ENCODE measurements around the gene NOG. TPM values are rescaled to one million over a fixed set of nuclear protein-coding genes. Genes with fewer than 3 reads are reported as not detected.
A peak's percentile ranks its signal among the peaks of the same experiment; 100 is the strongest.

NOG gene
- total RNA-seq, 1 donor from 2014 or later = 32.8 TPM

DNA sequence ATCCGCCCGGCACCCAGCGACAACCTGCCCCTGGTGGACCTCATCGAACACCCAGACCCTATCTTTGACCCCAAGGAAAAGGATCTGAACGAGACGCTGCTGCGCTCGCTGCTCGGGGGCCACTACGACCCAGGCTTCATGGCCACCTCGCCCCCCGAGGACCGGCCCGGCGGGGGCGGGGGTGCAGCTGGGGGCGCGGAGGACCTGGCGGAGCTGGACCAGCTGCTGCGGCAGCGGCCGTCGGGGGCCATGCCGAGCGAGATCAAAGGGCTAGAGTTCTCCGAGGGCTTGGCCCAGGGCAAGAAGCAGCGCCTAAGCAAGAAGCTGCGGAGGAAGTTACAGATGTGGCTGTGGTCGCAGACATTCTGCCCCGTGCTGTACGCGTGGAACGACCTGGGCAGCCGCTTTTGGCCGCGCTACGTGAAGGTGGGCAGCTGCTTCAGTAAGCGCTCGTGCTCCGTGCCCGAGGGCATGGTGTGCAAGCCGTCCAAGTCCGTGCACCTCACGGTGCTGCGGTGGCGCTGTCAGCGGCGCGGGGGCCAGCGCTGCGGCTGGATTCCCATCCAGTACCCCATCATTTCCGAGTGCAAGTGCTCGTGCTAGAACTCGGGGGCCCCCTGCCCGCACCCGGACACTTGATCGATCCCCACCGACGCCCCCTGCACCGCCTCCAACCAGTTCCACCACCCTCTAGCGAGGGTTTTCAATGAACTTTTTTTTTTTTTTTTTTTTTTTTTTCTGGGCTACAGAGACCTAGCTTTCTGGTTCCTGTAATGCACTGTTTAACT is 1.0 kb downstream of the NOG start:
- Histone ChIP-seq H3K36me3 (ENCODE audit: control insufficient read depth, insufficient read depth, low read length) (no peaks in the 10 kb centered on the region), H3K27me3 (ENCODE audit: control insufficient read depth, insufficient read depth, low read length) (peaks cover 3% of the 10 kb centered on the region), H3K4me3 (ENCODE audit: low read depth, low read length) (peak overlapping the region; percentile 66)
- no peak for DNase-seq (ENCODE audit: low read depth)
- TF ChIP-seq, protein P1, sequence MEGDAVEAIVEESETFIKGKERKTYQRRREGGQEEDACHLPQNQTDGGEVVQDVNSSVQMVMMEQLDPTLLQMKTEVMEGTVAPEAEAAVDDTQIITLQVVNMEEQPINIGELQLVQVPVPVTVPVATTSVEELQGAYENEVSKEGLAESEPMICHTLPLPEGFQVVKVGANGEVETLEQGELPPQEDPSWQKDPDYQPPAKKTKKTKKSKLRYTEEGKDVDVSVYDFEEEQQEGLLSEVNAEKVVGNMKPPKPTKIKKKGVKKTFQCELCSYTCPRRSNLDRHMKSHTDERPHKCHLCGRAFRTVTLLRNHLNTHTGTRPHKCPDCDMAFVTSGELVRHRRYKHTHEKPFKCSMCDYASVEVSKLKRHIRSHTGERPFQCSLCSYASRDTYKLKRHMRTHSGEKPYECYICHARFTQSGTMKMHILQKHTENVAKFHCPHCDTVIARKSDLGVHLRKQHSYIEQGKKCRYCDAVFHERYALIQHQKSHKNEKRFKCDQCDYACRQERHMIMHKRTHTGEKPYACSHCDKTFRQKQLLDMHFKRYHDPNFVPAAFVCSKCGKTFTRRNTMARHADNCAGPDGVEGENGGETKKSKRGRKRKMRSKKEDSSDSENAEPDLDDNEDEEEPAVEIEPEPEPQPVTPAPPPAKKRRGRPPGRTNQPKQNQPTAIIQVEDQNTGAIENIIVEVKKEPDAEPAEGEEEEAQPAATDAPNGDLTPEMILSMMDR (IDR thresholded peaks at IDR 0.05; ENCODE audit: insufficient read depth, low read length, poor library complexity, severe bottlenecking) = peak; percentile 15

GRCh38 chr17:56595108-56595418 is 1.6 kb downstream of the NOG start:
- TF ChIP-seq, protein P1 (IDR thresholded peaks at IDR 0.05; ENCODE audit: insufficient read depth, low read length, poor library complexity, severe bottlenecking) = no peak
- Histone ChIP-seq H3K4me3 (ENCODE audit: low read depth, low read length) (peak overlapping the region; percentile 66), H3K36me3 (ENCODE audit: control insufficient read depth, insufficient read depth, low read length) (no peaks in the 10 kb centered on the region), H3K27me3 (ENCODE audit: control insufficient read depth, insufficient read depth, low read length) (peaks cover 3% of the 10 kb centered on the region)
- DNase-seq (ENCODE audit: low read depth) = no peak

GRCh38 chr17:56595831-56596690 is 2.6 kb downstream of the NOG start:
- H3K36me3 ChIP-seq (ENCODE audit: control insufficient read depth, insufficient read depth, low read length) = no peaks in the 10 kb centered on the region
- no peak for DNase-seq (ENCODE audit: low read depth)
- TF ChIP-seq, protein P1 (IDR thresholded peaks at IDR 0.05; ENCODE audit: insufficient read depth, low read length, poor library complexity, severe bottlenecking) = no peak
- peaks cover 3% of the 10 kb centered on the region for H3K27me3 ChIP-seq (ENCODE audit: control insufficient read depth, insufficient read depth, low read length)
- H3K4me3 ChIP-seq (ENCODE audit: low read depth, low read length) = peak overlapping the region; percentile 66

DNA sequence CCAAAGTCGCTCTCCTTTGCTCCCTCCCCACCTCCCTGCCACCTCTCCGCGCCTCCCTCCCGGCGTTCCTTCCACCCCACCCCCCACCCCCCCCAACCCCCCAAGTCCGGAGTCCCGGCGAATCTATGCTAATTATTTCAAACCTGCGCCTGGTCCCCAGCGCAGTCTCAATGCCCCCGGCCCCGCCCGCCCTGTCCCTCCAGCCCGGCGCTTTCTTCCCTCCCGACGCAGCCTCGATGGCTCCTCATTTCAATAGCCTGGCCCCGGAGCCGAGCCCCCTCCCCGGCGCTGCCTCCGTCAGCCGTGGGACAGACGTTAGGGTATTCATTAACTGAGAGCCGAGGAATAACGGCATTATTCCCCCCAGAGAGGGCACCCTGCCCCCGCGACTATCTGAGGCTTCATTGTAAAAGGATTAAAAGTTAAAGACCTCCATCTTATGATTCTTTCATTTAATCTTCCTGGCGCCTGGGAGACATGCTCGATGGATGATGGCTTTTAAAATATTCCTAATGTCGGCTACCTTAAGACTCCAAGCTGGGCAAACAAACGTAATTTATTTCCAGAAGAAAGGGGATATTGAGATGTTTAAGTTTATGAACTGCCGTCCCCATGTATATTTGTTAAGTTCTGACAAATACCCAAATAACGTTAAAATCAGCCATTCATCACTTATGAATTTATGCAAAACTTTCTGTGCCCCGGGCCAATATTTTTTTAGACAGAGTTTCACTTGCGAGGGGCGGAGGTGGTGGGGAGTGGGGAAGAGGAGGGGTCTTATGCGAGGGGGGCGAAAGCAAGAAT is 3.4 kb downstream of the NOG start:
- DNase-seq (ENCODE audit: low read depth) = no peak

GRCh38 chr17:56597495-56597990 is 4.0 kb downstream of the NOG start:
- H3K27me3 ChIP-seq (ENCODE audit: control insufficient read depth, insufficient read depth, low read length) = peaks cover 3% of the 10 kb centered on the region
- H3K4me3 ChIP-seq (ENCODE audit: low read depth, low read length) = peak overlapping the region; percentile 66
- H3K36me3 ChIP-seq (ENCODE audit: control insufficient read depth, insufficient read depth, low read length) = no peaks in the 10 kb centered on the region
- TF ChIP-seq, protein P1 (IDR thresholded peaks at IDR 0.05; ENCODE audit: insufficient read depth, low read length, poor library complexity, severe bottlenecking) = no peak
- DNase-seq (ENCODE audit: low read depth) = no peak

More for the DNA sequence above, 3.4 kb downstream of the NOG start:
- H3K36me3 ChIP-seq (ENCODE audit: control insufficient read depth, insufficient read depth, low read length) = no peaks in the 10 kb centered on the region
- H3K27me3 ChIP-seq (ENCODE audit: control insufficient read depth, insufficient read depth, low read length) = peaks cover 3% of the 10 kb centered on the region
- H3K4me3 ChIP-seq (ENCODE audit: low read depth, low read length) = peak overlapping the region; percentile 66
- TF ChIP-seq, protein P1 (IDR thresholded peaks at IDR 0.05; ENCODE audit: insufficient read depth, low read length, poor library complexity, severe bottlenecking) = no peak
